Keratinocyte (primary cell): ENCODE data around the gene IFI30.

Experiments
- CTCF ChIP-seq, 3 experiments: IDR thresholded peaks in 1 of 3; conservative IDR thresholded peaks in 1 of 3; optimal IDR thresholded peaks in 1 of 3; 2 replicates in 2 of 3; 3 replicates in 1 of 3; pipeline versions ENCODE3 to v1.5.1; 2011; ENCODE audit warnings: low read length in 3 of 3, mild to moderate bottlenecking in 3 of 3, moderate library complexity in 2 of 3, control low read depth in 1 of 3, inconsistent platforms in 1 of 3; ENCODE audit not compliant: insufficient read depth in 2 of 3; ENCODE audit errors: extremely low read depth in 1 of 3
- EZH2 ChIP-seq: IDR thresholded peaks from one replicate; pipeline ENCODE4 v1.6.1; 2012; ENCODE audit warnings: inconsistent platforms, mild to moderate bottlenecking, low read length, moderate library complexity

GRCh38 chr19:18185538-18185937, 11.9 kb downstream of the IFI30 start:
- no peak for TF ChIP-seq CTCF (optimal IDR thresholded peaks at IDR 0.05 in 1 of 3, IDR thresholded peaks at IDR 0.05 in 1 of 3, conservative IDR thresholded peaks at IDR 0.05 in 1 of 3; ENCODE audit: extremely low read depth in 1 of 3, insufficient read depth in 2 of 3, low read length in 3 of 3)
- no peak for TF ChIP-seq EZH2
